Aorta (tissue), 5 donors: ENCODE data around the gene THBD. TPM values are rescaled to one million over a fixed set of nuclear protein-coding genes. Genes with fewer than 3 reads are reported as not detected.

Experiments
- ATAC-seq: fragments of 200-7000 bp; cut with Tn5 transposase; one replicate; pipeline ENCODE4 v1.9.1; 2022; ENCODE audit warnings: moderate library complexity; ENCODE audit not compliant: low FRiP score
- DNase-seq, 2 donors: peaks; one replicate each; pipeline ENCODE4 v3.0.0-alpha.2; 2020
- H3K27ac ChIP-seq, 2 donors: one replicate each; pipeline ENCODE4 v1.5.1; 2013; ENCODE audit warnings: low read length in 2 of 2, mild to moderate bottlenecking in 2 of 2, moderate library complexity in 2 of 2, control low read depth in 1 of 2, inconsistent platforms in 1 of 2, low read depth in 1 of 2
- H3K27me3 ChIP-seq, 2 donors: one replicate each; pipeline ENCODE4 v1.6.1; 2013; ENCODE audit warnings: control low read depth in 1 of 2, low read length in 1 of 2, mild to moderate bottlenecking in 1 of 2, moderate library complexity in 1 of 2; ENCODE audit not compliant: insufficient read depth in 2 of 2, control insufficient read depth in 1 of 2
- H3K36me3 ChIP-seq, 2 donors: one replicate each; pipeline ENCODE4 v1.6.1; 2013; ENCODE audit warnings: control low read depth in 1 of 2, low read length in 1 of 2, mild to moderate bottlenecking in 1 of 2; ENCODE audit not compliant: insufficient read depth in 2 of 2, control insufficient read depth in 1 of 2
- H3K4me1 ChIP-seq, 2 donors: one replicate each; pipeline ENCODE4 v1.6.1; 2013; ENCODE audit warnings: low read length in 2 of 2, control low read depth in 1 of 2, mild to moderate bottlenecking in 1 of 2, moderate library complexity in 1 of 2; ENCODE audit not compliant: insufficient read depth in 2 of 2, control insufficient read depth in 1 of 2
- H3K4me3 ChIP-seq, 2 donors: one replicate each; pipeline ENCODE4 v1.5.1; 2013; ENCODE audit warnings: low read length in 2 of 2, control low read depth in 1 of 2, mild to moderate bottlenecking in 1 of 2
- H3K9me3 ChIP-seq: one replicate; pipeline ENCODE4 v1.6.1; 2013; ENCODE audit warnings: mild to moderate bottlenecking, low read length; ENCODE audit not compliant: control insufficient read depth
- WGBS, 2 donors: extraction: QIAGEN DNeasy Blood & Tissue Kit; methylation state at CpG; one replicate each; pipeline ENCODE4 v1.1.7; 2013; 5-methylcytosine and 5-hydroxymethylcytosine counted together
- intact Hi-C, 2 donors: fragments of 100-400 bp; cut with DNase I; formaldehyde crosslinking; loops; one replicate each; pipeline versions ENCODE4 v1.14.2 to v1.15.0; 2022
- polyA plus RNA-seq, 2 donors: library from polyadenylated mRNA; stranded (reverse); fragments of 200-250 nt; gene quantifications; one replicate each; pipeline ENCODE4 v1.2.3, GENCODE V29; 2013
- total RNA-seq, 2 donors: library from RNA; stranded (reverse); fragmentation: NEBNext Ultra II Directional; extraction: Animal tissue kit (Norgen Biotek cat#: 25700); gene quantifications; one replicate each; pipeline ENCODE4 v1.2.1, GENCODE V29; 2021
- donor health status: healthy with polysubstance abuse.
- donor health status: Bipolar disorder and iron deficiency.
- donor health status: DM: no; HTN: no; CAD: no.
- donor health status: DM: no; HTN: no; CAD: no.
- donor health status: DM: yes; HTN: yes; CAD: no.

THBD gene
- total and polyA plus RNA-seq, 4 donors = 8.5 to 79.8 (median 53.7) TPM

GRCh38 chr20:23036371-23036770, 13.1 kb downstream of the THBD start:
- WGBS, 2 donors = 97% methylated on average over 11 of the region's 11 CpGs
- intact Hi-C loops = no loop called here
- DNase-seq (no peak), ATAC-seq (no peak)
- Histone ChIP-seq H3K36me3 (no peaks in the 10 kb centered on the region), H3K4me3 (no peak overlapping the region), H3K27ac (no peak overlapping the region), H3K4me1 (no peaks in the 10 kb centered on the region), H3K9me3 (no peaks in the 10 kb centered on the region), H3K27me3 (no peaks in the 10 kb centered on the region)

- Histone ChIP-seq H3K9me3 (no peaks in the 10 kb centered on the region), H3K27me3 (no peaks in the 10 kb centered on the region), H3K4me3 (no peak overlapping the region), H3K27ac (no peak overlapping the region), H3K4me1 (no peaks in the 10 kb centered on the region), H3K36me3 (no peaks in the 10 kb centered on the region)
- DNase-seq (no peak), ATAC-seq (no peak)
- WGBS, 2 donors = 92 to 93% methylated on average over 41 of the region's 41 CpGs
- intact Hi-C loops = no loop called here
Measured at GRCh38 chr20:23035731-23036130, 13.7 kb downstream of the THBD start.

GRCh38 chr20:23034721-23035671, 14.5 kb downstream of the THBD start, which contains the start of gene SSTR4:
Gene SSTR4 (plus strand): TSS chr20:23035312. CDS start chr20:23035484, 172 bp downstream.
- Histone ChIP-seq H3K36me3 (no peaks in the 10 kb centered on the region), H3K4me3 (no peak within 1 kb of the TSS), H3K27me3 (no peaks in the 10 kb centered on the region), H3K27ac (no peak within 1 kb of the TSS), H3K4me1 (no peaks in the 10 kb centered on the region), H3K9me3 (no peaks in the 10 kb centered on the region)
- intact Hi-C loops = no loop called here
- DNase-seq (no peak), ATAC-seq (no peak)
- 18 to 21% methylated on average over 64 to 83 of the region's 83 CpGs for WGBS, 2 donors

- DNase-seq (no peak), ATAC-seq (no peak)
- no peaks in the 10 kb centered on the region for H3K4me1 ChIP-seq
- no peaks in the 10 kb centered on the region for H3K36me3 ChIP-seq
- H3K27me3 ChIP-seq = no peaks in the 10 kb centered on the region
- no peaks in the 10 kb centered on the region for H3K9me3 ChIP-seq
- H3K27ac ChIP-seq = no peak overlapping the region
- intact Hi-C loops = no loop called here
- H3K4me3 ChIP-seq = no peak overlapping the region
- WGBS, 2 donors = 86 to 91% methylated on average over 4 of the region's 4 CpGs
Measured at GRCh38 chr20:23033918-23034317, 15.6 kb downstream of the THBD start.

GRCh38 chr20:23032750-23033078, 16.8 kb downstream of the THBD start:
- intact Hi-C loops = no loop called here
- no peak for ATAC-seq
- H3K36me3 ChIP-seq = no peaks in the 10 kb centered on the region
- H3K4me1 ChIP-seq = no peaks in the 10 kb centered on the region
- no peak for DNase-seq
- no peaks in the 10 kb centered on the region for H3K9me3 ChIP-seq
- no peak overlapping the region for H3K27ac ChIP-seq
- no peaks in the 10 kb centered on the region for H3K27me3 ChIP-seq
- H3K4me3 ChIP-seq = no peak overlapping the region
- WGBS, 2 donors = 94% methylated on average over 5 of the region's 5 CpGs

- intact Hi-C loops = no loop called here
- Histone ChIP-seq H3K4me3 (no peak overlapping the region), H3K27me3 (no peaks in the 10 kb centered on the region), H3K4me1 (no peaks in the 10 kb centered on the region), H3K9me3 (no peaks in the 10 kb centered on the region), H3K36me3 (no peaks in the 10 kb centered on the region), H3K27ac (no peak overlapping the region)
- DNase-seq (no peak), ATAC-seq (no peak)
- WGBS, 2 donors = 94 to 96% methylated on average over 6 of the region's 6 CpGs
Measured at GRCh38 chr20:23032056-23032749, 17.3 kb downstream of the THBD start.

GRCh38 chr20:23031346-23031745, 18.1 kb downstream of the THBD start:
- ATAC-seq = no peak
- Histone ChIP-seq H3K9me3 (no peaks in the 10 kb centered on the region), H3K4me3 (no peak overlapping the region), H3K36me3 (no peaks in the 10 kb centered on the region), H3K27ac (no peak overlapping the region), H3K27me3 (no peaks in the 10 kb centered on the region), H3K4me1 (no peaks in the 10 kb centered on the region)
- intact Hi-C loops = no loop called here
- WGBS, 2 donors = 95 to 96% methylated on average over 6 of the region's 6 CpGs
- no peak for DNase-seq

- H3K4me1 ChIP-seq = no peaks in the 10 kb centered on the region
- H3K27me3 ChIP-seq = no peaks in the 10 kb centered on the region
- H3K36me3 ChIP-seq = no peaks in the 10 kb centered on the region
- ATAC-seq (no peak), DNase-seq (no peak)
- intact Hi-C loops = no loop called here
- H3K27ac ChIP-seq = no peak overlapping the region
- H3K4me3 ChIP-seq = no peak overlapping the region
- no peaks in the 10 kb centered on the region for H3K9me3 ChIP-seq
- 79 to 83% methylated on average over 4 of the region's 4 CpGs for WGBS, 2 donors
Measured at GRCh38 chr20:23029324-23029723, 20.1 kb downstream of the THBD start.

- WGBS, 2 donors = 75 to 94% methylated on average over 3 of the region's 3 CpGs
- no peaks in the 10 kb centered on the region for H3K4me1 ChIP-seq
- ATAC-seq (no peak), DNase-seq (no peak)
- no peak overlapping the region for H3K4me3 ChIP-seq
- H3K9me3 ChIP-seq = no peaks in the 10 kb centered on the region
- H3K27me3 ChIP-seq = no peaks in the 10 kb centered on the region
- H3K27ac ChIP-seq = no peak overlapping the region
- intact Hi-C loops = no loop called here
- H3K36me3 ChIP-seq = no peaks in the 10 kb centered on the region
Measured at GRCh38 chr20:23028392-23028791, 21.1 kb downstream of the THBD start.
